Gastrocnemius medialis (tissue), 4 donors: ENCODE measurements around the gene RNASEL. TPM values are rescaled to one million over a fixed set of nuclear protein-coding genes. Genes with fewer than 3 reads are reported as not detected.

Experiments used
- ATAC-seq, 2 donors: fragments of 150-250 bp; one replicate each; pipeline ENCODE4 v1.9.1; 2016
- DNase-seq, 2 donors: peaks; one replicate each; pipeline ENCODE4 v3.0.0-alpha.2; 2019
- H3K27ac ChIP-seq, 4 donors: fragments of 200-600 bp; sonication (generic); 1 replicate in 1 of 4; 2 replicates in 3 of 4; pipeline ENCODE4 v1.5.1; 2016 to 2018; ENCODE audit warnings: mild to moderate bottlenecking in 2 of 4, moderate library complexity in 1 of 4
- H3K27me3 ChIP-seq, 3 donors: fragments of 200-600 bp; sonication (generic) in 2 of 3; 1 replicate in 1 of 3; 2 replicates in 2 of 3; pipeline versions ENCODE4 v1.5.1 to v1.6.0; 2016 to 2019; ENCODE audit warnings: mild to moderate bottlenecking in 1 of 3, moderate library complexity in 1 of 3
- H3K36me3 ChIP-seq, 2 donors: fragments of 200-600 bp; sonication (generic) in 1 of 2; one replicate each; pipeline ENCODE4 v1.5.1; 2017 to 2018
- H3K4me1 ChIP-seq, 2 donors: fragments of 200-600 bp; sonication (generic) in 1 of 2; one replicate each; pipeline ENCODE4 v1.5.1; 2016 to 2017; ENCODE audit warnings: mild to moderate bottlenecking in 2 of 2
- H3K4me3 ChIP-seq, 4 donors: fragments of 200-600 bp; sonication (generic) in 3 of 4; 1 replicate in 1 of 4; 2 replicates in 3 of 4; pipeline ENCODE4 v1.5.1; 2016 to 2019; ENCODE audit warnings: mild to moderate bottlenecking in 2 of 4
- H3K9me3 ChIP-seq, 3 donors: fragments of 200-600 bp; sonication (generic) in 2 of 3; 1 replicate in 1 of 3; 2 replicates in 2 of 3; pipeline ENCODE4 v1.5.1; 2016 to 2019
- POLR2A ChIP-seq, 2 donors: fragments of 450-650 bp; IDR thresholded peaks; one replicate each; pipeline ENCODE4 v1.6.1; 2017; ENCODE audit warnings: antibody characterized with exemption in 2 of 2, mild to moderate bottlenecking in 2 of 2, moderate library complexity in 2 of 2
- in situ Hi-C, 4 donors: fragments of 200-750 bp; cut with MboI; loops; one replicate each; pipeline versions ENCODE4 v1.15.0 to v1.8.0; 2017; ENCODE audit warnings: low sequenced_read_pairs in 4 of 4
- intact Hi-C: fragments of 100-400 bp; cut with DNase I; formaldehyde crosslinking; loops from one replicate; pipeline ENCODE4 v1.15.1; 2023; ENCODE audit warnings: low total_unique reads
- total RNA-seq, 4 donors: library from RNA; depleted of rRNA; stranded (reverse); fragments of >200 nt; gene quantifications; one replicate each; pipeline versions ENCODE4 v1.1.0 to v1.2.3, GENCODE V29; 2016
- TF ChIP-seq, protein P1 (sequence below), 5 experiments: fragments of 450-650 bp in 3 of 5; fragments of 200-600 bp in 2 of 5; sonication (generic) in 2 of 5; IDR thresholded peaks in 4 of 5; conservative IDR thresholded peaks in 1 of 5; 1 replicate in 4 of 5; 2 replicates in 1 of 5; pipeline ENCODE4 v1.5.1; 2016 to 2019; ENCODE audit warnings: antibody characterized with exemption in 5 of 5, mild to moderate bottlenecking in 3 of 5, moderate library complexity in 3 of 5

RNASEL gene
- total RNA-seq, 4 donors from 2014 or later: 0.51 to 4.4 (median 2.4) TPM

DNA sequence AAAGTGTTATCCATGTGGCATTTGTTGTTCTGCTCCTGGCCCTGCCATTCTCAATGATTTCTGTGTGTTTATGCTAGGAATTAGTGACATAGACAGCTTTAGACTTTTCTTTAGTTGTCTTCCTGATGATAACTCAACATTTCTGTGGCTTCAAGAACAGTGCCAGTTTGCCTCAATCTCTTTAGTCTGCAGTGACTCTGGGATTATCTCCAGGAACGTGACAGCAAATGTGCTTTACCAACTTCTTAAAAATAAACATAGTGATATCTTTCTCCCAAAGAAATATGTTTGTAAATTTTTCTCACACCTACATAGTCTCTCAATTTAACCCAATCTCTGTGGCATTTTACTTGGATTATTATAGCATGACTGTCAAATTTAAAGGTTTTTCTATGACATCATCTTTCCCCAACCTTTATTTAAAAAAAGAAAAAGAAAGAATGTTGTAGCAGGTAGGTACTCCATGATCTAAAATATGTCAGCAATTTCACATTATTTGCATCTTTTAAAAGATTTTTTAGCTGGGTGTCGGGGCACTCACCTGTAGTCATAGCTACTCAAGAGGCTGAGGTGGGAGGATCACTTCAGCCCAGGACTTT, 24.6 kb downstream of the RNASEL start:
- in situ Hi-C loops (no loop called here), intact Hi-C loops (no loop called here)
- DNase-seq: no peak
- no peak for ATAC-seq
- TF ChIP-seq POLR2A (IDR thresholded peaks at IDR 0.05): no peak
- TF ChIP-seq, protein P1, sequence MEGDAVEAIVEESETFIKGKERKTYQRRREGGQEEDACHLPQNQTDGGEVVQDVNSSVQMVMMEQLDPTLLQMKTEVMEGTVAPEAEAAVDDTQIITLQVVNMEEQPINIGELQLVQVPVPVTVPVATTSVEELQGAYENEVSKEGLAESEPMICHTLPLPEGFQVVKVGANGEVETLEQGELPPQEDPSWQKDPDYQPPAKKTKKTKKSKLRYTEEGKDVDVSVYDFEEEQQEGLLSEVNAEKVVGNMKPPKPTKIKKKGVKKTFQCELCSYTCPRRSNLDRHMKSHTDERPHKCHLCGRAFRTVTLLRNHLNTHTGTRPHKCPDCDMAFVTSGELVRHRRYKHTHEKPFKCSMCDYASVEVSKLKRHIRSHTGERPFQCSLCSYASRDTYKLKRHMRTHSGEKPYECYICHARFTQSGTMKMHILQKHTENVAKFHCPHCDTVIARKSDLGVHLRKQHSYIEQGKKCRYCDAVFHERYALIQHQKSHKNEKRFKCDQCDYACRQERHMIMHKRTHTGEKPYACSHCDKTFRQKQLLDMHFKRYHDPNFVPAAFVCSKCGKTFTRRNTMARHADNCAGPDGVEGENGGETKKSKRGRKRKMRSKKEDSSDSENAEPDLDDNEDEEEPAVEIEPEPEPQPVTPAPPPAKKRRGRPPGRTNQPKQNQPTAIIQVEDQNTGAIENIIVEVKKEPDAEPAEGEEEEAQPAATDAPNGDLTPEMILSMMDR (IDR thresholded peaks at IDR 0.05 in 4 of 5, conservative IDR thresholded peaks at IDR 0.05 in 1 of 5): no peak
- Histone ChIP-seq H3K36me3 (no peaks in the 10 kb centered on the region), H3K4me3 (no peak overlapping the region), H3K27ac (no peak overlapping the region), H3K4me1 (no peaks in the 10 kb centered on the region), H3K9me3 (no peaks in the 10 kb centered on the region), H3K27me3 (no peaks in the 10 kb centered on the region)

DNA sequence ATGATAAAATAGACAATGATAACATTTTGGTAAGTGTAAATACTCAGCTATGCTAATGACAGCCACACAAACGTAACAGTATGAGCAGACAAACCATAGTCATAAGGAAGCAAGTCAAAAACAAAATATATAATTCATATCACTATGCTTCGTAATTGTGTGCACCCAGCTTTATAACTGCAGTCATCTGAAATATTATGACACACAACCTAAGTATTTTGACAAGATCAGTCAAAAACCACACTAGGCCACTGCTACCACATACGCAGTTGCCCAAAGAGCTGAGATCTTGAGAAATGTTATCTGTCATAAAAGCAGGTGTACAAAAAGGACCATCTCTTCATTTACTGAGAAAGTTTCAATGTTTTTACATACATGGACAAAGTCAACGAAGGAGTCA, 26.0 kb downstream of the RNASEL start:
- no peak overlapping the region for H3K27ac ChIP-seq
- H3K4me1 ChIP-seq: no peaks in the 10 kb centered on the region
- no peak for TF ChIP-seq POLR2A (IDR thresholded peaks at IDR 0.05)
- TF ChIP-seq, protein P1 (IDR thresholded peaks at IDR 0.05 in 4 of 5, conservative IDR thresholded peaks at IDR 0.05 in 1 of 5): no peak
- in situ Hi-C loops: no loop called here
- no peaks in the 10 kb centered on the region for H3K27me3 ChIP-seq
- ATAC-seq: no peak
- H3K9me3 ChIP-seq: no peaks in the 10 kb centered on the region
- intact Hi-C loops: no loop called here
- H3K36me3 ChIP-seq: no peaks in the 10 kb centered on the region
- H3K4me3 ChIP-seq: no peak overlapping the region
- no peak for DNase-seq

DNA sequence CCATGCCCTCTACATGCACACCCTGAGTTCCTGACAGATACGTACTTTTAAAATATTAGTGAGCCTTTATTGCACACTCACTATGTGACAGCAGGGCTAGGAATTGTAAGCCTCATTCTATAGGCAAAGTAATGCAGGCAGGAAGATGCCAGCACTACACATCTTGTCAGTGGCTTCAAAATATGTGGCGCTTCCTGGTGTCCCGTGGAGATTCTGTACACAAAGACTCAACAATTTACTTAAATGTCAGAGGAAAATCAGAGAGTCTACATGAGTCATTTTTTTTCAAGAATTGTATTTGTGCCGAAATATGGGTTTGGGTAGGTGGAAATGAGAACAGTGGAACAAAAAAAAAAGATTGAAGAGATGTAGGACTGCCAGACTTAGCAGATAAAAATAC, 27.6 kb downstream of the RNASEL start:
- H3K9me3 ChIP-seq: no peaks in the 10 kb centered on the region
- no peak overlapping the region for H3K27ac ChIP-seq
- no peak for TF ChIP-seq POLR2A (IDR thresholded peaks at IDR 0.05)
- TF ChIP-seq, protein P1 (IDR thresholded peaks at IDR 0.05 in 4 of 5, conservative IDR thresholded peaks at IDR 0.05 in 1 of 5): no peak
- DNase-seq (no peak), ATAC-seq (no peak)
- in situ Hi-C loops (no loop called here), intact Hi-C loops (no loop called here)
- no peaks in the 10 kb centered on the region for H3K36me3 ChIP-seq
- H3K27me3 ChIP-seq: no peaks in the 10 kb centered on the region
- no peaks in the 10 kb centered on the region for H3K4me1 ChIP-seq
- no peak overlapping the region for H3K4me3 ChIP-seq

DNA sequence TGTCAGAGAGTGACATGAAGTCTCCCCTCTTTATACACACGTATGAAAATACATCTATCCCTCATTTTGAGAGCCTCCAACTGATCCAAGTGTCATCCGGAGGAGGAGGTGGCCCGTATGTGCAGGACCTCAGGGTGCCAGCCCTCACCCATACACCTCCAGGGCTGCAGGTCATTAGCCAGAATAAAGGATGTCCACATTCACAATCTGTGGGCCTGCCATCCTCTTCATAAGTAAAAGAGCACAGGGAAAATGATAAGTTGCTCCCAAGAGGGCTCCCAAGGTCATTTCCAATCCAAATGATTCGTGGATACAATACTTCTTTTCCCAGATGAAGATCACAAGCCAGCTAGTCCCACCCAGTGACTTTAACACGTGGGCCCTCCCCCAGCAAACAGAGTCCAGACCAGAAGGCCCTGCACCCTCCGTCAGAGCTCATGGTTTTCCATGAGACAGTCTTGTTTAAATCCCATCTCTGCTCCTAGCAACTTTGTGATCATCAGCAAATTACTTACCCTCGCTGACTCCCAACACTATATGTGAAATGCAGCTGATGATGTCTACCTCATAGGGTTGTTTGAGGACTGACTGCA, 28.6 kb downstream of the RNASEL start:
- DNase-seq (no peak), ATAC-seq (no peak)
- H3K9me3 ChIP-seq: no peaks in the 10 kb centered on the region
- intact Hi-C loops: no loop called here
- no peaks in the 10 kb centered on the region for H3K36me3 ChIP-seq
- H3K27ac ChIP-seq: no peak overlapping the region
- in situ Hi-C loops: no loop called here
- H3K4me1 ChIP-seq: no peaks in the 10 kb centered on the region
- no peak for TF ChIP-seq POLR2A (IDR thresholded peaks at IDR 0.05)
- TF ChIP-seq, protein P1 (IDR thresholded peaks at IDR 0.05 in 4 of 5, conservative IDR thresholded peaks at IDR 0.05 in 1 of 5): no peak
- no peaks in the 10 kb centered on the region for H3K27me3 ChIP-seq
- H3K4me3 ChIP-seq: no peak overlapping the region
